ENCODE data around the gene TOR4A. TPM values are rescaled to one million over a fixed set of nuclear protein-coding genes. Genes with fewer than 3 reads are reported as not detected.
"Not testable (repeated sequence)": the region's sequence is repeated elsewhere in the genome, so short reads cannot be mapped to it uniquely, and the experiment has no call there.

TOR4A gene
- total RNA-seq, 1 experiment from 2014 or later: 37.1 TPM

- ChIA-PET CTCF (interaction anchor here (0.6 to 1.0 kb wide), 7 partner anchors 11 to 150 kb away, joined by 3 to 10 read pairs (median 3); partner anchors contain the start of genes MAN1B1, STPG3 and TPRN), POLR2A (no interaction called here)
- intact Hi-C loops (cut with micrococcal nuclease; ENCODE audit: unreplicated experiment) (no loop called here), in situ Hi-C loops (cut with HindIII; ENCODE audit: low pct_unique_long_range_greater_than_20kb, low sequenced_read_pairs) (no loop called here)
- Histone ChIP-seq H3K4me3 (ENCODE audit: low read depth in 2 of 2, low read length in 2 of 2) (no peak overlapping the region), H3K4me1 (ENCODE audit: control insufficient read depth, insufficient read depth, low read length) (peaks cover 26% of the 10 kb centered on the region), H3K27me3 (ENCODE audit: control insufficient read depth, insufficient read depth, low read length) (no peaks in the 10 kb centered on the region), H3K36me3 (ENCODE audit: control insufficient read depth, insufficient read depth, low read length) (peaks cover under 1% of the 10 kb centered on the region), H3K9me3 (ENCODE audit: control insufficient read depth, insufficient read depth, low read depth, low read length) (no peaks in the 10 kb centered on the region), H3K27ac (ENCODE audit: low read length) (peak overlapping the region; percentile 61)
- no peak for TF ChIP-seq POLR2AphosphoS5 (IDR thresholded peaks at IDR 0.05; ENCODE audit: low read depth, low read length)
- TF ChIP-seq SIN3A (IDR thresholded peaks at IDR 0.05; ENCODE audit: borderline replicate concordance, insufficient read depth, low read depth, low read length): no peak
- TF ChIP-seq REST (IDR thresholded peaks at IDR 0.05; ENCODE audit: insufficient read depth in 1 of 2, low read depth in 2 of 2, low read length in 1 of 2): no peak
- no peak for TF ChIP-seq CTCF (IDR thresholded peaks at IDR 0.05)
- no peak for TF ChIP-seq TCF7L2 (IDR thresholded peaks at IDR 0.05; ENCODE audit: low read depth, low read length)
- ATAC-seq: no peak
- DNase-seq (ENCODE audit: low read depth, low spot score): no peak
- no TSS peak for BruUV-seq (replicated peaks)
These were observed 40.5 kb upstream of the TOR4A start for GRCh38 chr9:137236936-137237421.

- no peak for TF ChIP-seq CTCF (IDR thresholded peaks at IDR 0.05)
- TF ChIP-seq SIN3A (IDR thresholded peaks at IDR 0.05; ENCODE audit: borderline replicate concordance, insufficient read depth, low read depth, low read length): no peak
- TF ChIP-seq POLR2AphosphoS5 (IDR thresholded peaks at IDR 0.05; ENCODE audit: low read depth, low read length): no peak; the same call in 1 of the 2 replicates
- no peak for TF ChIP-seq REST (IDR thresholded peaks at IDR 0.05; ENCODE audit: insufficient read depth in 1 of 2, low read depth in 2 of 2, low read length in 1 of 2)
- TF ChIP-seq TCF7L2 (IDR thresholded peaks at IDR 0.05; ENCODE audit: low read depth, low read length): no peak
- no TSS peak for BruUV-seq (replicated peaks)
- in situ Hi-C loops (cut with HindIII; ENCODE audit: low pct_unique_long_range_greater_than_20kb, low sequenced_read_pairs): no loop called here
- no peaks in the 10 kb centered on the region for H3K27me3 ChIP-seq (ENCODE audit: control insufficient read depth, insufficient read depth, low read length)
- H3K4me3 ChIP-seq (ENCODE audit: low read depth in 2 of 2, low read length in 2 of 2): no peak overlapping the region
- ChIA-PET CTCF (no interaction called here), POLR2A (no interaction called here)
- peak overlapping the region; percentile 61 for H3K27ac ChIP-seq (ENCODE audit: low read length)
- H3K9me3 ChIP-seq (ENCODE audit: control insufficient read depth, insufficient read depth, low read depth, low read length): no peaks in the 10 kb centered on the region
- ATAC-seq (no peak), DNase-seq (ENCODE audit: low read depth, low spot score) (no peak)
- peaks cover 26% of the 10 kb centered on the region for H3K4me1 ChIP-seq (ENCODE audit: control insufficient read depth, insufficient read depth, low read length)
- intact Hi-C loops (cut with micrococcal nuclease; ENCODE audit: unreplicated experiment): no loop called here
- H3K36me3 ChIP-seq (ENCODE audit: control insufficient read depth, insufficient read depth, low read length): peaks cover 4% of the 10 kb centered on the region
These were observed 39.5 kb upstream of the TOR4A start for GRCh38 chr9:137237759-137238726.

- CTCF ChIA-PET; ATAC-seq; H3K27me3 ChIP-seq (ENCODE audit: control insufficient read depth, insufficient read depth, low read length); DNase-seq (ENCODE audit: low read depth, low spot score); H3K9me3 ChIP-seq (ENCODE audit: control insufficient read depth, insufficient read depth, low read depth, low read length); intact Hi-C loops (cut with micrococcal nuclease; ENCODE audit: unreplicated experiment); H3K36me3 ChIP-seq (ENCODE audit: control insufficient read depth, insufficient read depth, low read length); BruUV-seq (replicated peaks); in situ Hi-C loops (cut with HindIII; ENCODE audit: low pct_unique_long_range_greater_than_20kb, low sequenced_read_pairs): not testable (repeated sequence)
- Histone ChIP-seq H3K4me1 (ENCODE audit: control insufficient read depth, insufficient read depth, low read length) (peaks cover 42% of the 10 kb centered on the region), H3K4me3 (ENCODE audit: low read depth in 2 of 2, low read length in 2 of 2) (peak overlapping the region; percentile 59 to 66), H3K27ac (ENCODE audit: low read length) (peak overlapping the region; percentile 90)
- POLR2A ChIA-PET: interaction anchor here (0.6 kb wide), 1 partner anchor 96 kb away, joined by 3 read pairs; no protein-coding TSS in a partner anchor
These were observed 37.9 kb upstream of the TOR4A start for GRCh38 chr9:137239541-137240200.
